Measurements from ENCODE around the gene E2F8.
"Not testable (repeated sequence)": the region's sequence is repeated elsewhere in the genome, so short reads cannot be mapped to it uniquely, and the experiment has no call there.

E2F8 gene

DNA sequence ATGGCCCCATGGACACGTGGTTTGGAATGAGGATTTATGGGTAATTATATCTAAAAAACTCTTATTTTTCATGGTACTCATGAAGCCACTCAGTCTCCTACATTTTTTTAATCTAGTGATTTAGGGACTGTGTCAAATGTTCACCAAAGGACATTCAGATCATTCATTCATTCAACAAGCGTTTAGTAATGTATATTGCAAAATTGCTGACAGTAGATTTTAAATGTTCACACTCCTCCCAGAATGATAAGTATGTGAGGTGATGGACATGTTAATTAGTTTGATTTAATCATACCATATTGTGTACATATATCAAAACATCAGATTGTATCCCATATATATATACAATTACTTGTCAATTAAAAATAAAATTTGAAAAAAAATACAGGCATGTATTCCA lies 40.8 kb upstream of the E2F8 start:
- TF ChIP-seq, protein P1, sequence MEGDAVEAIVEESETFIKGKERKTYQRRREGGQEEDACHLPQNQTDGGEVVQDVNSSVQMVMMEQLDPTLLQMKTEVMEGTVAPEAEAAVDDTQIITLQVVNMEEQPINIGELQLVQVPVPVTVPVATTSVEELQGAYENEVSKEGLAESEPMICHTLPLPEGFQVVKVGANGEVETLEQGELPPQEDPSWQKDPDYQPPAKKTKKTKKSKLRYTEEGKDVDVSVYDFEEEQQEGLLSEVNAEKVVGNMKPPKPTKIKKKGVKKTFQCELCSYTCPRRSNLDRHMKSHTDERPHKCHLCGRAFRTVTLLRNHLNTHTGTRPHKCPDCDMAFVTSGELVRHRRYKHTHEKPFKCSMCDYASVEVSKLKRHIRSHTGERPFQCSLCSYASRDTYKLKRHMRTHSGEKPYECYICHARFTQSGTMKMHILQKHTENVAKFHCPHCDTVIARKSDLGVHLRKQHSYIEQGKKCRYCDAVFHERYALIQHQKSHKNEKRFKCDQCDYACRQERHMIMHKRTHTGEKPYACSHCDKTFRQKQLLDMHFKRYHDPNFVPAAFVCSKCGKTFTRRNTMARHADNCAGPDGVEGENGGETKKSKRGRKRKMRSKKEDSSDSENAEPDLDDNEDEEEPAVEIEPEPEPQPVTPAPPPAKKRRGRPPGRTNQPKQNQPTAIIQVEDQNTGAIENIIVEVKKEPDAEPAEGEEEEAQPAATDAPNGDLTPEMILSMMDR (conservative IDR thresholded peaks at IDR 0.05; ENCODE audit: low read depth) = no peak
- CTCF ChIA-PET = interaction anchor here (0.7 kb wide), 1 partner anchor 9 kb away, joined by 6 read pairs; no protein-coding TSS in a partner anchor
- POLR2A ChIA-PET (ENCODE audit: low non-redundant PET) = interaction anchor here (0.5 kb wide), 1 partner anchor 22 kb away, joined by 3 read pairs; no protein-coding TSS in a partner anchor
- H3K27ac ChIP-seq = no peak overlapping the region
- no peak for DNase-seq (ENCODE audit: low spot score)

DNA sequence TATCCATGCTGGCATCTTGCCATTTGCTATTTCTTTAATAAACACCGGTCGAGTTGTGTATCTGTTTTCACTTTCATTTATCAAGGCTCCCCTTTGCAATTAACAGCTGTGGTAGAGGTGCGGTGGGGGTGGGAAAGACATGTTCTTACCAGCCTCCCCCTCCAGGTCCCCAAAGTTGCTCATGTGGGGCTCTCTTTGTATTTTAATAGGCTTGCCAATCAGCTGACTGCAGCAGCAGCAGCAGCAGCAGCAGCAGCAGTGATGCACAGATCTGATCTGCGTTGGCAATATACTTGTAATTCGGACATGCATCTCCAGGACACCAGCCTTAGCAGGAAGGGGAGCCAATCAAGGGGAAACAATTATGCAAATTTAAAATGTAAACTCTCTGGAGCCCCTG lies 40.3 kb upstream of the E2F8 start:
- CTCF ChIA-PET = interaction anchor here (0.7 kb wide), 1 partner anchor 9 kb away, joined by 6 read pairs; no protein-coding TSS in a partner anchor
- DNase-seq (ENCODE audit: low spot score) = no peak
- POLR2A ChIA-PET (ENCODE audit: low non-redundant PET) = no interaction called here
- H3K27ac ChIP-seq = no peak overlapping the region
- TF ChIP-seq, protein P1 (conservative IDR thresholded peaks at IDR 0.05; ENCODE audit: low read depth) = no peak

DNA sequence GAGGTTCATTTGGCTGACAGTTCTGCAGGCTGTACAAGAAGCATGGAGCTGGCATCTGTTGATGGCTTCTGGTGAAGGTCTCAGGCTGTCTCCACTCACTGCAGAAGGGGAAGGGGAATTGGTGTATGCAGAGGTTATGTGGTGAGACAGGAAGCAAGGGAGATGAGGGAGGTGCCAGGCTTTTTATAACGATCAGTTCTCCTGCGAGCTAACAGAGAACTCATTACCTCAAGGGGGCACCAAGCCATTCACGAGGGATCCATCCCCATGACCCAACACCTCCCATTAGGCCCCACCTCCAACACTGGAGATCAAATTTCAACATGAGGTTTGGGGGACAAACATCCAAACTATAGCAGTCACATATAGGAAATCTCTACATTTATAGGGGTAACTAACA lies 38.7 kb upstream of the E2F8 start:
- CTCF ChIA-PET = interaction anchor here (0.6 to 1.9 kb wide), 2 partner anchors 20 to 132 kb away, joined by 4 to 6 read pairs; no protein-coding TSS in a partner anchor
- no peak for DNase-seq (ENCODE audit: low spot score)
- H3K27ac ChIP-seq = no peak overlapping the region
- POLR2A ChIA-PET (ENCODE audit: low non-redundant PET) = no interaction called here
- TF ChIP-seq, protein P1 (conservative IDR thresholded peaks at IDR 0.05; ENCODE audit: low read depth) = no peak

DNA sequence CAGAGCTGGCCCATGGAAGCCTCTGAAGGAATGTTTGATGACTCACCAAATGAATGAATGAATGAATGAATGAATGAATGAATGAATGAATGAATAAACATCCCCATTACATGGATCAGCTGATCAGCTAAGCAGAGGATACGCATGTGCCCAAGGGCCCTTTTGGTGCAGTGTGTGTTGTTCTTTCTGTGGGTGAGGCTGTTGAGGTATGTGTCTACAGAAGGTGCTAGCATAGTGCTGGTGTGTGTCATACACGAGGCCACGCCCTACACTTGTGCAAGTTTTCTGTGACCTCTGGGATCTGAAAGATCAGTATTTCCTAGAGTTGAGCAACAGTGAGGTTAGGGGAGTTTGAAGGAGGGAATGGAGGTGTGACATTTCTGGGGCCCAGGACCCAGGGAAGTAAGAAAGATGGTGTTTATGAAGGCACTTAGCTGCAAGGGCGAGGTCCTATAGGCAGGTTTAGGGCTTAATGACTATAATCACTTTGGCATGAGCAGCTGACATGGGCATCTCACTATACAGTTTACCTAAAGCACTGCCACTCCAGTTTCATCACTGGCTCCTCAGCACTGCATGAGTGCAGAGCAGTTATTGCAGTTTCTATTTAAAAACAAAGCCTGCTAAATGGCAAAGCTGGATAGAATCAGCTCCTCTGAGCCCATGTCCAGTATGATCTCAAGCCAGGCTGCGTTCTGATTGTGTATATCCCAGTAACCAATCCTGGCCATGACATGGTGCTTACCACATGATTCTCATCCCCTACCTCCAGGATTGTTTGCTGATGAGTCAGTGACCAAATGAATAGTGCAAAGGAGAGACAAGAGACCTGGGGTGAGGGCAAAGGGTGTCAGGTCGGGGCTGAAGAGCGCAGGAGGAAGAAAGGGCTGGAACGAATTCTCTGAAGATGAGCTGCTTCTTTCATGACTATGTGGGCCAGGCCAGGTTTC lies 36.4 kb upstream of the E2F8 start:
- H3K27ac ChIP-seq = peak overlapping the region; percentile 52
- peak; percentile 87 for DNase-seq (ENCODE audit: low spot score)
- TF ChIP-seq, protein P1 (conservative IDR thresholded peaks at IDR 0.05; ENCODE audit: low read depth) = no peak
- CTCF ChIA-PET = interaction anchor here (1.0 to 1.9 kb wide), 3 partner anchors 17 to 18 kb away, joined by 3 to 6 read pairs (median 6); no protein-coding TSS in a partner anchor
- POLR2A ChIA-PET (ENCODE audit: low non-redundant PET) = no interaction called here

DNA sequence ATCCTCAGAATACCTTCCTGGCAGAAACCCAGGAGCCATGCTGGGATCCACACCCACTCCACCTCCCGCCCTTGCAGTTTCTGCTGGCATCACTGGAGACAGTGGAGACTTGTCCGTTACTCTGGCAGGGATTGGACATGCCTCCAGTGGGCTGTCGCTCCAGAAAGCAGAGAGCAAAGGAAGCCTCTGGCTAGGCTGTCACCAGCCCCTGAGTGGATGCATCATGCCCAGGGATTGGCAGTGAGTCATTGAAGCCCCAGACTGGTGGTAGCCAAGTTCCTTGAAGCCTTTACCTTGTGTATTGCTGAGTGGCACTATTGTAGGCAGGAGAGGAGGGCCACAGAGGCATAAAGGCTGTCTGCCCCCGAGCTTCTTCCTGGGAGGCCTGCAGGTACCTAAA lies 34.8 kb upstream of the E2F8 start:
- POLR2A ChIA-PET (ENCODE audit: low non-redundant PET) = no interaction called here
- H3K27ac ChIP-seq = no peak overlapping the region
- TF ChIP-seq, protein P1 (conservative IDR thresholded peaks at IDR 0.05; ENCODE audit: low read depth) = no peak
- CTCF ChIA-PET = interaction anchor here (1.6 kb wide), 1 partner anchor 16 kb away, joined by 6 read pairs; no protein-coding TSS in a partner anchor
- DNase-seq (ENCODE audit: low spot score) = peak; percentile 50

DNA sequence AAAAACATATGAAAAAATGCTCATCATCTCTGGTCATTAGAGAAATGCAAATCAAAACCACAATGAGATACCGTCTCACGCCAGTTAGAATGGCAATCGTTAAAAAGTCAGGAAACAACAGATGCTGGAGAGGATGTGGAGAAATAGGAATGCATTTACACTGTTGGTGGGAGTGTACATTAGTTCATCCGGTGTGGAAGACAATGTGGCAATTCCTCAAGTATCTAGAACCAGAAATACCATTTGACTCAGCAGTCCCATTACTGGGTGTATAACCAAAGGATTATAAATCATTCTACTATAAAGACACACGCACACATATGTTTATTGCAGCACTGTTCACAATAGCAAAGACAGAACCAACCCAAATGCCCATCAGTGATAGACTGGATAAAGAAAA lies 32.5 kb upstream of the E2F8 start:
- CTCF ChIA-PET = interaction anchor here (0.6 kb wide), 1 partner anchor 1030 kb away, joined by 4 read pairs; no protein-coding TSS in a partner anchor
- DNase-seq (ENCODE audit: low spot score); H3K27ac ChIP-seq; POLR2A ChIA-PET (ENCODE audit: low non-redundant PET): not testable (repeated sequence)

DNA sequence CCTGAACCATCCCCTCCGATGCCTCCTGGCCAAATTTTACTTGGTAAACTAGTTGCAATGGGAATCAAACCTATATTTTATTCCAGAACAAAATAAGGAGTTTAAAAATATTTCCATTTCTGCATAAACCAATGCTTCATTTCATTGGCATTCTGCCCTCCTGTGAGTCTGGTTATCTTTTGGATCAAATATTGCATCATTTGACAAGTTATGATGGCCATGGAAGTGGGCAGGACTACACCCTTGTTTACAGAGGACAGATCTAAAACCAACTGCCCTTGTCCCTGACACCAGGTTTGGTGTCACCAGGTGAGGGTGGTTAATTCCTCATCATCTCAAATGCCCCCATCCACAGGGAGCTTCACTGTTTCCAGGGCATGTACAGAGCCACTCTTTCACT lies 28.2 kb upstream of the E2F8 start:
- ChIA-PET CTCF (interaction anchor here (0.7 kb wide), 1 partner anchor 423 kb away, joined by 3 read pairs; no protein-coding TSS in a partner anchor), POLR2A (ENCODE audit: low non-redundant PET) (no interaction called here)
- H3K27ac ChIP-seq = no peak overlapping the region
- TF ChIP-seq, protein P1 (conservative IDR thresholded peaks at IDR 0.05; ENCODE audit: low read depth) = no peak
- DNase-seq (ENCODE audit: low spot score) = no peak

Data from RWPE1 (cell line).